ENCODE results near the gene BFAR. TPM values are rescaled to one million over a fixed set of nuclear protein-coding genes. Genes with fewer than 3 reads are reported as not detected.
"Not testable (repeated sequence)": the region's sequence is repeated elsewhere in the genome, so short reads cannot be mapped to it uniquely, and the experiment has no call there.

The BFAR gene
- total RNA-seq, 6 experiments from 2014 or later: 17.4 to 31.2 (median 22.9) TPM

GRCh38 chr16:14703156-14704011 is 70.6 kb downstream of the BFAR start, which contains the start of gene NPIPA3:
NPIPA3 (plus strand) TSS chr16:14703411; CDS start chr16:14708944, 5,533 bp downstream.
- H3K4me3 ChIP-seq; H3K27ac ChIP-seq; intact Hi-C loops (cut with DNase I); H3K36me3 ChIP-seq; H3K27me3 ChIP-seq; H3K4me1 ChIP-seq; DNase-seq; H3K9me3 ChIP-seq: not testable (repeated sequence)
- ATAC-seq: peak; percentile 100
- no CpG with 5 or more reads among the region's 73 CpGs for WGBS (ENCODE audit: insufficient coverage, low coverage, low lambda C conversion rate, missing lambda C conversion rate)

Small RNA genes within 50 kb of the gene (small RNA-seq; reads per million reads assigned to genes)
- gene RN7SL274P (0 reads per million in 2 experiments), gene RNU7-125P (0 reads per million in 2 experiments)

Other genes with a start within 250 kb of the BFAR start
- 10 to 100 TPM; 12.1 to 28.0 (median 15.6) TPM for gene PARN, start 2.7 kb upstream of the BFAR start, total RNA-seq
- gene PLA2G10, start 61.4 kb downstream of the BFAR start, total RNA-seq: not detected
- gene NPIPA3, start 70.5 kb downstream of the BFAR start, total RNA-seq: 1 to 10 TPM in 2 of 6 experiments, under 1 TPM in 1, not detected in 3; 0.86 to 1.9 (median 1.2) TPM
- 1 to 10 TPM in 2 of 6 experiments, under 1 TPM in 2, not detected in 2; 0.55 to 2.2 (median 1.4) TPM for gene NPIPA2, start 109.6 kb downstream of the BFAR start, total RNA-seq
- 10 to 100 TPM; 34.7 to 55.1 (median 44.9) TPM for gene NOMO1, start 200.8 kb downstream of the BFAR start, total RNA-seq

Data from right lobe of liver (tissue), 6 donors.